ENCODE data around the gene FBXL7.

Gene FBXL7

DNA sequence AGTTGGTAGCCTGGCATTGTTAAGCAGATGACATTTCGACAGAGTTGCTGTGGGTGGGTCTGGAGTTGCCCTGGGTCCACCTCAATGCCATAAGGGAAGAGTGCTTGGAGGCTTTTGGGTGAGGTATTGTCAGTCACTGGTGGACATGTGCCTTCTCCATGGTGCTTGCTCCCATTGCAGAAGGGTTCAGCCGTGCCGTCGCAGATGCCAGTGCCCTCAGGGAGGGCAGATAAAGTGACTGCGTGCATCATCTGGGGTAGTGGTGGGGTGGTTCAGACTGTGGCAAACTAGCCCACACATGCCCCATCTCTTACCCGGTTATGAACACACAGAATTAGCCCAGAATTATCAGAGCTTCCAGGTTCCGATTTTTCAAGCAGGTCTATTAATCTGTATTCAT is 71.6 kb downstream of the FBXL7 start:
- H3K9me3 ChIP-seq (ENCODE audit: insufficient read depth, low read length) = no peaks in the 10 kb centered on the region
- H3K4me3 ChIP-seq (ENCODE audit: insufficient read depth, low read length, poor library complexity, severe bottlenecking) = no peak overlapping the region
- H3K9ac ChIP-seq (ENCODE audit: low read length) = no peak overlapping the region
- H3K27me3 ChIP-seq (ENCODE audit: low read length) = no peaks in the 10 kb centered on the region
- H3K27ac ChIP-seq (ENCODE audit: low read depth, low read length) = no peak overlapping the region
- H2AFZ ChIP-seq (ENCODE audit: low read depth, low read length, severe bottlenecking) = no peak overlapping the region
- H4K20me1 ChIP-seq (ENCODE audit: low read depth, low read length) = no peaks in the 10 kb centered on the region
- H3K36me3 ChIP-seq (ENCODE audit: low read length) = no peaks in the 10 kb centered on the region
- no peaks in the 10 kb centered on the region for H3F3A ChIP-seq (ENCODE audit: insufficient read depth)
- H3K79me2 ChIP-seq (ENCODE audit: insufficient read depth, low read length) = no peaks in the 10 kb centered on the region
- no peak overlapping the region for H3K4me2 ChIP-seq (ENCODE audit: low read depth, low read length, poor library complexity, severe bottlenecking)
- TF ChIP-seq, protein P1, sequence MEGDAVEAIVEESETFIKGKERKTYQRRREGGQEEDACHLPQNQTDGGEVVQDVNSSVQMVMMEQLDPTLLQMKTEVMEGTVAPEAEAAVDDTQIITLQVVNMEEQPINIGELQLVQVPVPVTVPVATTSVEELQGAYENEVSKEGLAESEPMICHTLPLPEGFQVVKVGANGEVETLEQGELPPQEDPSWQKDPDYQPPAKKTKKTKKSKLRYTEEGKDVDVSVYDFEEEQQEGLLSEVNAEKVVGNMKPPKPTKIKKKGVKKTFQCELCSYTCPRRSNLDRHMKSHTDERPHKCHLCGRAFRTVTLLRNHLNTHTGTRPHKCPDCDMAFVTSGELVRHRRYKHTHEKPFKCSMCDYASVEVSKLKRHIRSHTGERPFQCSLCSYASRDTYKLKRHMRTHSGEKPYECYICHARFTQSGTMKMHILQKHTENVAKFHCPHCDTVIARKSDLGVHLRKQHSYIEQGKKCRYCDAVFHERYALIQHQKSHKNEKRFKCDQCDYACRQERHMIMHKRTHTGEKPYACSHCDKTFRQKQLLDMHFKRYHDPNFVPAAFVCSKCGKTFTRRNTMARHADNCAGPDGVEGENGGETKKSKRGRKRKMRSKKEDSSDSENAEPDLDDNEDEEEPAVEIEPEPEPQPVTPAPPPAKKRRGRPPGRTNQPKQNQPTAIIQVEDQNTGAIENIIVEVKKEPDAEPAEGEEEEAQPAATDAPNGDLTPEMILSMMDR (IDR thresholded peaks at IDR 0.05; ENCODE audit: insufficient read depth, low read length, poor library complexity, severe bottlenecking) = no peak
- no peak for TF ChIP-seq EZH2phosphoT487 (conservative IDR thresholded peaks at IDR 0.05; ENCODE audit: low read length)
- no peaks in the 10 kb centered on the region; the same call in 1 of the 2 replicates for H3K9me2 ChIP-seq (replicated peaks; ENCODE audit: insufficient read depth, low read length)

DNA sequence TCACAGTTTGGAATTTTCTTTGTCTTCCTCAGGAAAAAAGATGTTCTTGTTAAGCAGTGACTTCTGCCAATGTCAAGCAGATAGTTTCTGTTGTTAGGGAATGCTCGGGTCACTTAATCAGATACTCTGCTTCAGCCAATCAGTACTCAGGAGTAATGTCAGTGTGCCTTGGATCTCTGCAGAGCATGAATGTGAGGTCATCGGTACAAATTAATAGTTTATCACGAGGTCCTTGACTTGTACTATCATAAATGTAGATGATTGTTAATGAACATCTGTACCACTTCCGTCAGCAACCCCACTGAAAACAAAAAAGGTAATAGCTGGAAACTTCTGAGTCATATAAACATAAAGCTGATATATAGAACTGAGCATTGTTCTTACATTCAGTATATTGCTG is 73.6 kb downstream of the FBXL7 start:
- no peaks in the 10 kb centered on the region for H3K79me2 ChIP-seq (ENCODE audit: insufficient read depth, low read length)
- no peaks in the 10 kb centered on the region for H3K27me3 ChIP-seq (ENCODE audit: low read length)
- no peak overlapping the region for H2AFZ ChIP-seq (ENCODE audit: low read depth, low read length, severe bottlenecking)

DNA sequence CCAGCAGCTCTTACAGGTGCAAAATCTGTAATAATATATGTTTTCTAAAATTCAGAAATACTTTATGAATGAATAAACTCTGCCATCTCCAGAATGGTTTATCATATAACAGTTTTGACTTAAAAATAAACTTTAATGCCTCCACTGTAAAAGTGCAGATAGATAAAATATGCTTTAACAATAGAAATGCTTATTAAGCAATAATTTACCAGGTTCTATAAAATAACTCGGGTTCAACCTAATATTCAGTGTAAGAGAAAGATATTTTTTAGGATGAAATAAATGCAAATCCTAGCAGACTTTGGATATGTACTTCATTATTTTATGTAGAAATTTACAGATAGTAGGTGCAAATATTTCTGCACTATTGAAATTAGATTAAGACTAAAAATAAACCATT is 74.1 kb downstream of the FBXL7 start:
- Histone ChIP-seq H3K79me2 (ENCODE audit: insufficient read depth, low read length) (no peaks in the 10 kb centered on the region), H3K4me2 (ENCODE audit: low read depth, low read length, poor library complexity, severe bottlenecking) (no peak overlapping the region), H3K9ac (ENCODE audit: low read length) (no peak overlapping the region), H3K9me3 (ENCODE audit: insufficient read depth, low read length) (no peaks in the 10 kb centered on the region), H4K20me1 (ENCODE audit: low read depth, low read length) (no peaks in the 10 kb centered on the region), H2AFZ (ENCODE audit: low read depth, low read length, severe bottlenecking) (no peak overlapping the region), H3K36me3 (ENCODE audit: low read length) (no peaks in the 10 kb centered on the region), H3K9me2 (replicated peaks; ENCODE audit: insufficient read depth, low read length) (no peaks in the 10 kb centered on the region; the same call in 1 of the 2 replicates), H3K4me3 (ENCODE audit: insufficient read depth, low read length, poor library complexity, severe bottlenecking) (no peak overlapping the region), H3F3A (ENCODE audit: insufficient read depth) (no peaks in the 10 kb centered on the region), H3K27me3 (ENCODE audit: low read length) (no peaks in the 10 kb centered on the region), H3K27ac (ENCODE audit: low read depth, low read length) (no peak overlapping the region)
- TF ChIP-seq, protein P1 (IDR thresholded peaks at IDR 0.05; ENCODE audit: insufficient read depth, low read length, poor library complexity, severe bottlenecking) = no peak
- no peak for TF ChIP-seq EZH2phosphoT487 (conservative IDR thresholded peaks at IDR 0.05; ENCODE audit: low read length)

More for the DNA sequence above, 73.6 kb downstream of the FBXL7 start:
- no peak overlapping the region for H3K4me2 ChIP-seq (ENCODE audit: low read depth, low read length, poor library complexity, severe bottlenecking)
- H3K36me3 ChIP-seq (ENCODE audit: low read length) = no peaks in the 10 kb centered on the region
- no peak for TF ChIP-seq EZH2phosphoT487 (conservative IDR thresholded peaks at IDR 0.05; ENCODE audit: low read length)
- TF ChIP-seq, protein P1 (IDR thresholded peaks at IDR 0.05; ENCODE audit: insufficient read depth, low read length, poor library complexity, severe bottlenecking) = no peak
- no peaks in the 10 kb centered on the region; the same call in 1 of the 2 replicates for H3K9me2 ChIP-seq (replicated peaks; ENCODE audit: insufficient read depth, low read length)
- H3F3A ChIP-seq (ENCODE audit: insufficient read depth) = no peaks in the 10 kb centered on the region
- H3K9me3 ChIP-seq (ENCODE audit: insufficient read depth, low read length) = no peaks in the 10 kb centered on the region
- no peaks in the 10 kb centered on the region for H4K20me1 ChIP-seq (ENCODE audit: low read depth, low read length)
- no peak overlapping the region for H3K4me3 ChIP-seq (ENCODE audit: insufficient read depth, low read length, poor library complexity, severe bottlenecking)
- no peak overlapping the region for H3K27ac ChIP-seq (ENCODE audit: low read depth, low read length)
- no peak overlapping the region for H3K9ac ChIP-seq (ENCODE audit: low read length)
